Endothelial cell of umbilical vein (primary cell): Measurements from ENCODE around the gene SULT2B1. TPM values are rescaled to one million over a fixed set of nuclear protein-coding genes. Genes with fewer than 3 reads are reported as not detected.

Experiments used
- BruUV-seq: library from RNA; stranded (reverse); fragments of 400-500 nt; replicated peaks from 2 replicates; lab custom pipeline; 2021; lab: Mats Ljungman, UMichigan
- CTCF ChIA-PET: fragments of 300-600, 350-600 bp; sonication (Branson Sonifier 250); formaldehyde crosslinking; loops from one replicate; lab custom pipeline; 2021; ENCODE audit warnings: antibody characterized with exemption, inconsistent platforms; lab: Charles Lee
- POLR2A ChIA-PET: fragments of 300-600, 350-600 bp; sonication (Branson Sonifier 250); formaldehyde crosslinking; loops from one replicate; lab custom pipeline; 2021; ENCODE audit warnings: antibody characterized with exemption, inconsistent platforms; lab: Charles Lee
- DNase-seq: peaks from one replicate; pipeline ENCODE4 v3.0.0-alpha.2; 2011; ENCODE audit warnings: low read depth, low spot score
- FAIRE-seq: peaks from 2 replicates; lab custom pipeline; 2011; peaks lifted over from hg19 to GRCh38; lab: Jason Lieb, UNC
- H2AFZ ChIP-seq: 2 replicates; pipeline ENCODE4 v1.6.0; 2012; ENCODE audit warnings: low read depth, low read length, control low read depth, inconsistent platforms
- H3K27ac ChIP-seq: 2 replicates; pipeline ENCODE4 v1.5.1; 2011; ENCODE audit warnings: low read depth, mild to moderate bottlenecking, control low read depth, low read length, moderate library complexity; ENCODE audit not compliant: insufficient read depth
- H3K27me3 ChIP-seq, 2 experiments: 2 replicates each; pipeline versions ENCODE4 v1.6.0 to v1.6.1; 2011; ENCODE audit warnings: low read length in 2 of 2, mixed read lengths in 1 of 2; ENCODE audit not compliant: control insufficient read depth in 2 of 2, insufficient read depth in 2 of 2
- H3K36me3 ChIP-seq, 2 experiments: 2 replicates in 1 of 2; 3 replicates in 1 of 2; pipeline ENCODE4 v1.5.1; 2011; ENCODE audit warnings: low read length in 2 of 2, mild to moderate bottlenecking in 1 of 2, moderate library complexity in 1 of 2; ENCODE audit not compliant: control insufficient read depth in 2 of 2, insufficient read depth in 2 of 2; ENCODE audit errors: extremely low read depth in 1 of 2
- H3K4me1 ChIP-seq: 3 replicates; pipeline ENCODE4 v1.5.1; 2011; ENCODE audit warnings: mild to moderate bottlenecking, low read length; ENCODE audit not compliant: control insufficient read depth, insufficient read depth; ENCODE audit errors: extremely low read depth
- H3K4me2 ChIP-seq: 2 replicates; pipeline ENCODE4 v1.6.1; 2011; ENCODE audit warnings: low read length, control low read depth, mixed read lengths; ENCODE audit not compliant: insufficient read depth
- H3K4me3 ChIP-seq, 3 experiments: fragments of 200-600 bp in 1 of 3; sonication (generic), shearing (Covaris generic) in 1 of 3; replicated peaks in 1 of 3; 2 replicates each; pipeline ENCODE4 v1.5.1; 2011 to 2016; ENCODE audit warnings: control low read depth in 3 of 3, low read length in 3 of 3, mild to moderate bottlenecking in 2 of 3, inconsistent platforms in 1 of 3, low read depth in 1 of 3, moderate library complexity in 1 of 3; ENCODE audit not compliant: insufficient read depth in 1 of 3
- H3K79me2 ChIP-seq: 2 replicates; pipeline ENCODE4 v1.6.0; 2012; ENCODE audit warnings: low read length, inconsistent platforms; ENCODE audit not compliant: control insufficient read depth, insufficient read depth
- H3K9ac ChIP-seq: replicated peaks from 2 replicates; pipeline ENCODE3; 2011; ENCODE audit warnings: low read length, control low read depth; ENCODE audit not compliant: insufficient read depth; ENCODE audit errors: extremely low read depth
- H3K9me1 ChIP-seq: replicated peaks from 3 replicates; pipeline ENCODE4 v1.6.0; 2011; ENCODE audit warnings: mild to moderate bottlenecking, low read length; ENCODE audit not compliant: control insufficient read depth, insufficient read depth; ENCODE audit errors: extremely low read depth
- H3K9me3 ChIP-seq: replicated peaks from 2 replicates; pipeline ENCODE4 v1.5.1; 2012; ENCODE audit warnings: low read length, inconsistent platforms; ENCODE audit not compliant: control insufficient read depth, insufficient read depth
- H4K20me1 ChIP-seq: replicated peaks from 2 replicates; pipeline ENCODE3; 2011; ENCODE audit warnings: mild to moderate bottlenecking, low read length; ENCODE audit not compliant: control insufficient read depth, insufficient read depth; ENCODE audit errors: extremely low read depth
- CTCF ChIP-seq, 2 donors: IDR thresholded peaks; 1 replicate in 1 of 2; 2 replicates in 1 of 2; pipeline ENCODE4 v1.5.1; 2011; ENCODE audit warnings: low read length in 2 of 2, mild to moderate bottlenecking in 2 of 2, moderate library complexity in 2 of 2, control low read depth in 1 of 2, inconsistent platforms in 1 of 2, low read depth in 1 of 2; ENCODE audit not compliant: insufficient read depth in 1 of 2; ENCODE audit errors: extremely low read depth in 1 of 2
- EZH2 ChIP-seq: IDR thresholded peaks from 2 replicates; pipeline ENCODE4 v1.6.1; 2012; ENCODE audit warnings: borderline replicate concordance, low read depth, mild to moderate bottlenecking, moderate library complexity, low read length, inconsistent platforms; ENCODE audit not compliant: severe bottlenecking
- GATA2 ChIP-seq: IDR thresholded peaks from 2 replicates; pipeline ENCODE4 v1.7.0; 2011; ENCODE audit warnings: low read depth, mild to moderate bottlenecking, moderate library complexity, mixed read lengths, low read length; ENCODE audit not compliant: insufficient read length, insufficient read depth
- POLR2AphosphoS5 ChIP-seq: IDR thresholded peaks from 2 replicates; pipeline ENCODE4 v1.6.1; 2012; ENCODE audit warnings: low read depth, mild to moderate bottlenecking, control low read depth, low read length, moderate library complexity; ENCODE audit not compliant: insufficient read depth
- dilution Hi-C: fragments of 300-500 bp; cut with MboI; formaldehyde crosslinking; loops from one replicate; pipeline ENCODE4 v1.15.0; 2019; ENCODE audit warnings: low sequenced_read_pairs; ENCODE audit not compliant: extremely low pct_ligation_motif_present
- intact Hi-C: fragments of 100-400 bp; cut with micrococcal nuclease; formaldehyde crosslinking; loops from one replicate; pipeline ENCODE4 v1.10.0; 2022
- polyA plus RNA-seq, 4 experiments: library from polyadenylated mRNA; depleted of rRNA in 3 of 4; stranded (reverse) in 3 of 4; unstranded in 1 of 4; fragments of >200 nt; gene quantifications; 2 replicates each; pipeline versions ENCODE4 v1.2.1 to v1.2.3, GENCODE V29; 2011 to 2012; ENCODE audit warnings: missing spikeins in 1 of 4
- total RNA-seq: library from RNA; stranded (reverse); gene quantifications from 2 replicates; pipeline ENCODE4 v1.2.3, GENCODE V29; 2021

SULT2B1 gene
- total and polyA plus RNA-seq, 2 donors (not counting 3 experiments of a cell fraction or from before 2014, with no cell fraction given), result not detected

GRCh38 chr19:48632692-48633147 lies 80.7 kb downstream of the SULT2B1 start:
- Histone ChIP-seq H3K27me3 (peaks cover 3 to 11% of the 10 kb centered on the region in 2 experiments), H3K36me3 (no peaks in the 10 kb centered on the region), H3K9me1 (no peaks in the 10 kb centered on the region), H3K4me1 (peaks cover 33% of the 10 kb centered on the region), H3K9me3 (no peaks in the 10 kb centered on the region), H4K20me1 (no peaks in the 10 kb centered on the region), H3K4me3 (no peak overlapping the region), H3K27ac (no peak overlapping the region), H3K9ac (no peak overlapping the region), H3K79me2 (no peaks in the 10 kb centered on the region), H2AFZ (no peak overlapping the region), H3K4me2 (no peak overlapping the region)
- DNase-seq (no peak), FAIRE-seq (no peak)
- CTCF ChIA-PET, result interaction anchor here (1.1 kb wide), 1 partner anchor 9 kb away, joined by 4 read pairs; no protein-coding TSS in a partner anchor
- POLR2A ChIA-PET, result no interaction called here
- intact Hi-C loops, result loop anchor here (10.0 kb wide), 1 partner anchor 362 kb away; the partner anchor contains the start of genes GYS1 and RUVBL2
- no peak for TF ChIP-seq CTCF (IDR thresholded peaks at IDR 0.05; ENCODE audit: extremely low read depth in 1 of 2, insufficient read depth in 1 of 2, low read depth in 1 of 2, low read length in 2 of 2)
- BruUV-seq, result no TSS peak
- dilution Hi-C loops, result no loop called here

- no peaks in the 10 kb centered on the region for H4K20me1 ChIP-seq
- no peaks in the 10 kb centered on the region for H3K79me2 ChIP-seq
- H3K9me3 ChIP-seq, result no peaks in the 10 kb centered on the region
- H3K27ac ChIP-seq, result no peak overlapping the region
- TF ChIP-seq GATA2 (no peak), EZH2 (no peak), POLR2AphosphoS5 (no peak)
- H3K4me3 ChIP-seq, result no peak overlapping the region
- H3K9me1 ChIP-seq, result no peaks in the 10 kb centered on the region
- no peak overlapping the region for H3K4me2 ChIP-seq
- intact Hi-C loops (loop anchor here (10.0 kb wide), 1 partner anchor 361 kb away; the partner anchor contains the start of genes GYS1 and RUVBL2), dilution Hi-C loops (no loop called here)
- peaks cover 36% of the 10 kb centered on the region for H3K4me1 ChIP-seq
- H3K27me3 ChIP-seq, result peaks cover 3 to 11% of the 10 kb centered on the region in 2 experiments
- ChIA-PET POLR2A (interaction anchor here (0.9 kb wide), 1 partner anchor 14 kb away, joined by 4 read pairs; the partner anchor contains the start of genes RPL18 and SPHK2), CTCF (interaction anchor here (1.0 to 1.1 kb wide), 2 partner anchors 10 to 13 kb away, joined by 3 to 4 read pairs; partner anchors contain the start of gene CA11)
- no peaks in the 10 kb centered on the region for H3K36me3 ChIP-seq
- FAIRE-seq (no peak), DNase-seq (no peak)
- BruUV-seq, result no TSS peak
- no peak overlapping the region for H3K9ac ChIP-seq
- H2AFZ ChIP-seq, result no peak overlapping the region
These were observed 81.4 kb downstream of the SULT2B1 start for GRCh38 chr19:48633148-48634035.
